GM19351 (cell line): ENCODE results near the gene CAMK1D.
A peak's percentile ranks its signal among the peaks of the same experiment; 100 is the strongest.
"Not testable (repeated sequence)": the region's sequence is repeated elsewhere in the genome, so short reads cannot be mapped to it uniquely, and the experiment has no call there.

Experiments
- ATAC-seq: cut with Tn5 transposase; IDR thresholded peaks from one replicate; pipeline ENCODE4 v1.9.1; 2021; ENCODE audit warnings: mild to moderate bottlenecking, moderate library complexity; ENCODE audit not compliant: unreplicated experiment

Gene CAMK1D

DNA sequence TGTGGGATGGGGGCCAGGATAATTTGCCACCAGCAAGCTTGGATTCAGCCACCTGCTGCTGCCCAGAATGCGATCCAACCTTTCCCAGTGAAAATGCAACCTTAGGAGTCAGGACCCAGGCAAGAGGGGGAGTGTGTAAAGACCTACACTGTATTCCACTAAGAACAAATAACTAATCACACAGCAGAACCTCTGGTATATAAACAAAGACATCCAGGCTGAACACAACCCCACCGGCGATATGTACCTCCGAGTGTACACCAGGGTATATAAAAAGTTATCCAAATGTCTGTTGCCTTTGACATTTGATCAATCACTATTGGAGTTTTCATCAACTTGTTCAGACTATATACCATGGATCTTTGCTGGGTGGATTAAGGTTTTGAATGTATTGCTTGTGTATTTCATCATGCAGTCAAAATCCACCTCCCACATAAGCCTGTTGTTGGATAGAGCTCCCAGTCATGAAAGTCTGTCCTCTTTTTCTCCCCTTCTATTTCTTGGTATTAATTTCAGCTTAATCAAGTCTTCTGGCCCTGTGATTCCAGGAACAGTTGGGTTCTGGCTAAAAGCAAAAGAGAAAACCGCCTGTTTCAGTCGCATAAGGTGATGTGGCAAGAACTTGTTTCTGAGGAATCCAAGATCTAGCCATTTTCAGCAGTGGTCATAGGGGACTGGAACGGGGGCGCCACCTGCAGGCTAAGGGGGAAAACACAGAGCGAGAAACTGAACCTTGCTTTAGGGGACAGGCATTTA lies 361.4 kb downstream of the CAMK1D start:
- ATAC-seq, result peak; percentile 81

DNA sequence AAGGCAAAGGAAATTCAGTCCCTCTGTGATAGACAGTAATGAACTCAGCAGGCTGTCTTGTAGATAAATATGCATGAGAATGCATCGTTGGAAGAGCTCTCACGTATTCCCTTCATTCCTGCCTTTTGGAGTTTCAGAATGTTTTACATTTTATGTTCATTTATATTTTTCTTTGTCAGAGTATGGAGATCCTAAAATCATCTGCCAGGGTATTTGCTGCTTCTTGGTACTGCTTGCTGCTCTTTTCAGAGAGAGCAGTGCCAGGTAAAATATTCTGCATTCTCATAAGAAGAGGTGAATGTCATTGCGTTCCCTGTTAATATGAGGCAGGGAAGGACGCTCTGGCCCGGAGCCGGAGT lies 362.0 kb downstream of the CAMK1D start:
- ATAC-seq, result no peak

DNA sequence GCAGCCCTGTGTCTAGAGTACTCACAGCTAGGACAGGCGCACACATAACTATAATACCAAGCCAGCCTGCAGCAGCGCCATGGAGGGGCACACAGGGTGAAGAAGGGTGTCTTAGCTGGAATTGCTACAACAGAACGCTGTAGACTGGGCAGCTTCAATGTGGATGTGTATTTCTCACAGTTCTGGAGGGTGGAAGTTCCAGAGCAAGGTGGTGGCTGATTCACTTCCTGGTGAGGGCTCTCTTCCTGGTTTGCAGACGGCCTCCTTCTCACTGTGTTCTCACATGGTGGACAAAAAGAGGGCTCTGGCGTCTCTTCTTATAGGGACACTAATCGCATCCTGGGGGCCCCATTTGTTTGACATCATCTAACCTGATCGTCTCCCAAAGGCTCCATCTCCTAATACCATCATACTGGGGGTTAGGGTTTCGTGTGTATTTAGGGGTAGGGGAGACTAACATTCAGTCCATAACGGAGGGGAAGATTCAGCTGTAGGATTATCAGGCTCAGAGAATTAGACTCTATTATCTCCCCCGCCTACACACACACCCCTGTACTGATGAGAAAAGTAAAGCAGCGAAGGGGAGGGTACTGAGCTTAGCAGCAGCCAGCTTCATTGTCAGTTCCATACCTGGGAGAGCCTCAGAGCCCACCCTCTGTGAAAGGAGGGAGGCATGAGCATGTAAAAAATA lies 363.1 kb downstream of the CAMK1D start:
- ATAC-seq, result no peak

DNA sequence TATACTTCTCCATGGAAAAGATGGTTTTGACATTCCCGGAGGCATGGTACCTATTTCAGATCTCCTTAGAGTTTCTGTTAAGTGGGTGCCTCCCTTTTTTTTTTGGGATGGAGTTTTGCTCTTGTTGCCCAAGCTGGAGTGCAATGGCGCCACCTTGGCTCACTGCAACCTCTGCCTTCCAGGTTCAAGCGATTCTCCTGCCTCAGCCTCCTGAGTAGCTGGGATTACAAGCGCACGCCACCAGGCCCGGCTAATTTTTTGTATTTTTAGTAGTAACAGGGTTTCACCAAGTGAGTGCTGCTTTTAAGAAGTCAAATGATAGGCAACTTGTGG lies 363.6 kb downstream of the CAMK1D start:
- ATAC-seq, result not testable (repeated sequence)

DNA sequence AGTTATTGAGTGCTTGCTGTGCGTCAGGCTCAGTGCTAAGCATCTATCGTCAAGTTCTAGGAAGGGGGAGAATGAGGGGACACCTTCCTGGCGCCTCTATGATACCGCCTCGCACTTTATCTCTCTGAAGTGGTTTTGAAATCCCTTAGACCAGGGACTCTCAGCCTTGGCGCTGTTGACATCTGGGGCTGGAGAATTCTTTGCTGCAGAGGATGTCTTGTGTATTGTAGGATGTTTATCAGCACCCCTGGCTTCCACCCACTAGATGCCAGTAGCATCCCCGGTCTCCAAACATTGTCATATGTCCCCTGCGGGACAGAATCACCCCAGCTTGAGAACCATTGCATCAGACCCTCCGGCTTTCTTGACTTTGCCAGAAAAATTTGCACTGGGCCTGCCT lies 366.7 kb downstream of the CAMK1D start:
- no peak for ATAC-seq

DNA sequence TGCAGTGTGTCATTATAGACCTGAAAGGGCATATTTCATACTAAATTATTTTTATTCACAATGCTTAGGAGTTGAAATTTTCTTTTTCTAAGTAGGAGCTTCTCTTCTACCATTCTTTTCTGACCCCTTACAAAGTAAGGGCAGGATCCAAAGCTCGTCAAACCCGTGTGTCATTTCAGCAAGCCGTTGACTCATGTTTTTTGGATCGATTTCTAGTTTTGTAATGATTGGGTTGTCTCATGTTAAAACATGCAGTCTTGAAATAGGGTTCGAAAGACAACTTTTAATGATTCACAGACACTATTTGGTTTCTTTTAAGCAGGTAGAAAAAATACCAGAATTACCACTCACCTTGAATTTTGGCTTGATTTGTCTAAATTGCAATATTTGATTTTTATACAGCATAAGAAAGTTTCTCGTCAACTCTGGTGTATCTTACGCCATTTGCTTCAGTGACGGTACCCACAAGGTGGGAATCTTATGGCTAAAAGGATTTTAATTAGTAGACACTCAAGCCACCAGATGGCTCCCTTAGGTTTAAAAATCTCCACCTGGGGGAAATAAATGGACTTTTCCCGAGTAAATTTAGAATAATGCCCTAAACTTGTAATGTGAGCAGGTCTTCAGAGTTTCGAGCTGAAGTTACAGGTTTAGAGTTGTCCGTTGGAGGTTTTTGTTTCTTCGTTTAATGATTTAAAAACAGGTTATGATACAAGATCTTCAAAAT lies 368.8 kb downstream of the CAMK1D start:
- ATAC-seq, result no peak

DNA sequence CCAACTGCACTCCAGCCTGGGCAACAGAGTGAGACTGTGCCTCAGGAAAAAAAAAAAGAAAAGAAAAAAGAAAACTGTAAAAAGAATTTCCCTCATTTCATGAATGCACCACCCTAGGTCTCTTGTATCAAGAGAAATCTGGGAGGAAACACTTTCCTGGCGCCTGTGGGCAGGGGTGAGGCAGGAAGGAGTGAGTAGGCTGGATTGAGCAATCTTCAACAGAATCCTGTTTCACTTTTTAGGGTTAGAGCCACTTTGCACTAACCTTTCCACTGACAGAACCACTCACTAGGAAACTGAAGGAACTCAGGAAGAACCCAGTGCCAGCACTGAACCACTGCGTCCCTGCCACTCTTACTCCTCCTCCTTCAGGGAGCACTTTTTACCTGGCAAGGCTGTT lies 370.0 kb downstream of the CAMK1D start:
- no peak for ATAC-seq

DNA sequence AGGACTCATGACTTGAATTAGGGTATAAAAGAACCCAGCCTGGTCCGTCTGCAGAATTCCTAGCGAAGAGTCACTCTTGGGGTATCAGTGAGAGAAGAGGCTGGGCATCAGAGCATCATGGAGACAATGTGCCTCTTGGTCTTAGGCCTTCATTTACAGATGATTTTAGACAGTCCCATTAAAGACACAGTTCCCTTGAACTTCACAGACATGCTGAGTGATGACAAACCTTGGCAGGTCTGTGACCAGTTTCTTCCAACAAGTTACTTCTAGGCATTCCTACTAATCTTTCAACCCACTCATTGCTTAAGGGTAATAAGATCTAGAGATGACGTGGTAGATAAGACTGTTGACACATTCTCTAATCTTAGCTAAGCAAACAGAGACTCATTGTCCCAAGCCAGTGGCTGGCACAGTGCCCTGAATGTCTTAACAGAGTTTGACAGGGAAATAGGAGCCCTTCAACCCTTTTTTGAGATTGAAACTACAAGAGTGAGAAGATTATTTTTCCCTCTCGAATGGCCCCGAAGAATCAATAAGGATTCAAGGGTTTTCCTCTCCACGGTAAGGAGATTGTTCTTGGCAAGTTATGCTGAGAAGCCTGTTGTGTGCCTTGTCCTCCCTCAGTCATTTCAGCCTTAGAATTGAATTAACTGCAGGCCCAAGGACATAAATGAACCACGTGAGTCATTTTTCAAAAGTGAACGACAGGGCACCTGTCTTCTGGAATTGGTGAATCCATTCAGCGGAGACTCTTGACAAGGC lies 371.1 kb downstream of the CAMK1D start:
- ATAC-seq, result no peak

DNA sequence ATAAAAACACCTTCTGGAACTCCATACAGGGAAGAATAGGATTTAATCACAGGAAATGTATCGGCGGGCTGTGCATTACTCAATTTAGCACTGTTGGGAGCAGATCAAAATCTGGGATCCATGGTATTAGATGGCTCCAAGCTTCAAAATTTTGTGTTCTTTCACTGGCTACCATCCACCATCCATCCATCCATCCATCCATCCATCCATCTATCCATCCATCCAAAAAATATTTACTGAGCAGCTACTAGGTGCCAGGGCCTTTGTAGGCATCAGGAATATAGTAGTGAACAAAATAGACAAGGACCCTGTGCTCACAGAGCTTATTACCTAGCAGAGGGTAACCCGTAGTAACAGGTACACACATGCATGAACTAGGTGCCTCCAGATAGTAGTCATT lies 372.0 kb downstream of the CAMK1D start:
- ATAC-seq, result no peak

DNA sequence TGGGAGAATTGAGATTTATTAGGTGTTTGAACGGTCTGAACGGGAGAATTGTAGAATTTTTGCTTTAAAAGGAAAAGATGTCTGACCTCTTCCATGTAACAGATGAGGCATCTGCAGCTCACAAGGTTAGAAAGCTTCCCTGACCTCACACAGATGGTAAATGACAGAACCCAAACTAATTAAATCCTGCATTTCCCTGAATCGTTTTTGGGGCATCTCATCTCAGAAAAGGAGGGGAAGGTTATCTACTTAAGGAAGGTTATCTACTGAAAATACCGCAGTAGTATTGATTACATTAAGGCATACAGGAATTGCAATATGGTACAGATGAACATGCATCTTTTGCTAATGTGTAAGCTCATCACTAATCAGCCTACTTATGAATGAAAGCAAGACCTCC lies 373.9 kb downstream of the CAMK1D start:
- no peak for ATAC-seq

DNA sequence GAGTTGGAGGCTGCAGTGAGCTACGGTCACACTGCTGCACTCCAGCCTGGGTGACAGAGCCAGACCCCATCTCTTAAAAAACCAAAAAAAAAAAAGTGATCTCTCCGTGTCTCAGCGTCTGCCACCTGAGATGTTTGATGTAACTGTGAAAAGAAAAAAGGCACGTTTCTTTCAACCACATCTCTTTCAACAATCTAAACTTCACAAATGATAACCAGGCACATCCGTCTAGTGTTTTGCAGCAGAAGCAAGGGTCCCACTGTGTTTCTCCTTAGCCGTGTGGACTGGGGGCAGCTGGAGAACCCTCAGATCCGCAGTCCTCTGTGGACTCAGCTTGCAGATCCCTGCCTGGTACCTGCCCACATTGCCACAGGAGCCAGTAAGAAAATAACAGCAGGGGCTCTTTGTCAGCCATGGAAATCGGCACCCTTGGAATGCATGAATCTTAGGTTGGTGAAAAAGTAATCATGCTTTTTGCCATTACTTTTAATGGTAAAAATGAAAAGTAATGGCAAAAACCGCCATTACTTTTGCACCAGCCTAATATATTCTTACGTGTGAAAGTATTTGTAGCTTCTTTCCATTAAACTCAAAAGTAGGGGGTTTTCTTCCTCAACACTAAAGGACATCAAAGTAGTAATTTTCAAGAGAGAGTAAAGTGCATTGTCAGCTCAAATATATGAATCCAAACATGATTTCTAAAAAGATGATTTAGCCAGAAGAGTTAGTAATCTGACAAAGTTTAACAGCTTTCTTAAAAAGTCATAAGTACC lies 375.6 kb downstream of the CAMK1D start:
- no peak for ATAC-seq

DNA sequence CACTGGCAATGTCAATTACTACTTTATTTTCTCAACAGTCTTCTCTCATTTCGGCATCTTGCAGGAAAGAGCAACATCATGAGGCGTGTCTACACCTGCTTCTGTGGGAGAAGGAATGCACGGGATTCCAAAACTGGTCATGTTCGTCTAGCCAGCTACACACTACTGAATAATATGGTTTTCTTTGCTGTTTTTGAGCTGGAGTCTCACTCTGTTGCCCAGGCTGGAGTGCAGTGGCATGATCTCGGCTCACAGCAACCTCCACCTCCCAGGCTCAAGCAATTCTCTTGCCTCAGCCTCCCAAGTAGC lies 376.2 kb downstream of the CAMK1D start:
- ATAC-seq, result not testable (repeated sequence)

DNA sequence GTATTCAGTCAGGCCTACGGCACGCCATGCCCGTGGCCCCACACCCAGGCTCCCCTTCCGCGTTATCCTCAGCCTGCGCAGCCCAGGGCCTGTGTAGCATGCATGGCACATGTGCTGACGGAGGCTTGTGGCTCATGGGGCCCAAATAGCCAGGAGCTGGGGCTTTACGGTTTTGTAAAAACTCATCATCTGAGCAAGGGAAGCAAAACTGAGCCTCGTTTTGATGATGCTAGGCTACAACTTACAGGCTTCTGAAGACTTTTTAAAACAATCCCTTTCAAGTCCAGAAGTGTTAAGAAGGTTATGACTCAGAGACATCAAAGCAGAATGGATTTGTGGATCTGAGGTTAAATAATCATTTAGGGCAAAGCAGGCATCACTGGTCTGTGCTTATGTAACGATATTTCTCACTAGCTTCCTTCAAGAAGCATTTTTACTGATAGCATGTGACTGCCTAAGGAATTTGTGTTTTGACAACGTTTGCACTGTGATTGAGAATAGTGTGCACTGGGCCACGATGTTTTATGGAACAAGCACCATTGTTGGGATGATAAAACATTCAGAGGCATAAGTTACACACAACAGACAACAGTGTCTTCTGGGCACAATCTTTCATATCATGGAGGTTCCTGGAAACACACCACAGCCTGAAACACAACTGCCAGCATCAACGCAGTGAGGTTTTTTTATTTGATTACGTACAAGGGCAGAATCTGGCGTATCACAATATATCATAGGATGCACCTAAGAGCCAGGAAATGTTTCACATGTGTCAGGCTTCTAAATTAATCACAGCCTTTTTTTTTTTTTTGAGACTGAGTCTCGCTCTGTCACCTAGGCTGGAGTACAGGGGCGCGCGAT lies 377.9 kb downstream of the CAMK1D start:
- ATAC-seq, result no peak

DNA sequence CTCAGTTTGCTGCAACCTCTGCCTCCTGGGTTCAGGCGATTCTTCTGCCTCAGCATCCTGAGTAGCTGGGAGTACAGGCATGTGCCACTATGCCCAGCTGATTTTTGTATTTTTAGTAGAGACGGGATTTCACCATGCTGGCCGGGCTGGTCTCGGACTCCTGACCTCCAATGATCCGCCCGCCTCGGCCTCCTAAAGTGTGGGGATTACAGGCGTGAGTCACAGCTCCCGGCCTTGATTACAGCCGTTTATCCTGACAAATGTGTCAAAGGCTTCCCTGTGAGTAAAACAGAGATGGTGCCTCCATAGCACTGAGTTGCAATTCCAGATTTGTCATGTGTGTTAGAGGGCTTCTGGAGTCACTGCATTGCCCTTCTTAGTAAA lies 378.5 kb downstream of the CAMK1D start:
- no peak for ATAC-seq

DNA sequence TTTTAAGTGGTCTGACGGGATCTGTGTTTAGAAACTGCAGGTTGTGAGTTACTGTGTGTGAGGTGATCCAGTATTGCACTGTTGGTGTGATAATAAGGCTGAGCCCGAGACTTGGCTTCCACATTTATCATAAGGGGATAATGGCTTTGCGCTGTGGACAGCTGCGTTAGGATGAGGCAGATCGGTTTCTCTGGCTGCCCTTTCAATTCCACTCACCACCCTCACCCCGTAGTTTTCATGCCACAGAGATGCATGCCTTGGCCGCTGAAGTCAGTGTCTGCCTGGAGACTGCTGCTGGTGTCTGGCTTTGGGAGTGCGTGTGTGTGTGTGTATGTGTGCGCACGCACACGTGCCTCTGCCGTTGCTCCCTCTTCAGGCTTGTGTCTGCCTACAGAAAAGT lies 379.1 kb downstream of the CAMK1D start:
- no peak for ATAC-seq

DNA sequence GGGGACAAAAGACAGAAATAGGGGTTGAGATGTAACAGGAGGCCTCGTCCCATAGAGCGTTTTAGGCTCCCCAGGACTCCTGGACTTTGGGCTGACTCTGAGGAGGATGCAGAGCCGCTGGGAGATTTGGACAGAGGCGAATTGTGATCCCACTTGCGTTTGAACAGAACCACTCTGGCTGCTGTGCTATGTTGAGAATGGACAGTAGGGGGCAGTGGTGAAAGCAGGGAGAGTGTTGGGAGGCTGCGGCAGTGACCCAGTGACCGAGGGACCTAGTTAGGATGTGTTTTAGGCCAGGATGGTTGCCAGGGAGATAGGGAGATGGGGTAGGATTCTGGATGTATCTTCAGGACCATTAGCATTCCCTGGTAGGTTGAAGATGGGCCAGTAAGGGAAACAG lies 380.5 kb downstream of the CAMK1D start:
- ATAC-seq, result no peak

DNA sequence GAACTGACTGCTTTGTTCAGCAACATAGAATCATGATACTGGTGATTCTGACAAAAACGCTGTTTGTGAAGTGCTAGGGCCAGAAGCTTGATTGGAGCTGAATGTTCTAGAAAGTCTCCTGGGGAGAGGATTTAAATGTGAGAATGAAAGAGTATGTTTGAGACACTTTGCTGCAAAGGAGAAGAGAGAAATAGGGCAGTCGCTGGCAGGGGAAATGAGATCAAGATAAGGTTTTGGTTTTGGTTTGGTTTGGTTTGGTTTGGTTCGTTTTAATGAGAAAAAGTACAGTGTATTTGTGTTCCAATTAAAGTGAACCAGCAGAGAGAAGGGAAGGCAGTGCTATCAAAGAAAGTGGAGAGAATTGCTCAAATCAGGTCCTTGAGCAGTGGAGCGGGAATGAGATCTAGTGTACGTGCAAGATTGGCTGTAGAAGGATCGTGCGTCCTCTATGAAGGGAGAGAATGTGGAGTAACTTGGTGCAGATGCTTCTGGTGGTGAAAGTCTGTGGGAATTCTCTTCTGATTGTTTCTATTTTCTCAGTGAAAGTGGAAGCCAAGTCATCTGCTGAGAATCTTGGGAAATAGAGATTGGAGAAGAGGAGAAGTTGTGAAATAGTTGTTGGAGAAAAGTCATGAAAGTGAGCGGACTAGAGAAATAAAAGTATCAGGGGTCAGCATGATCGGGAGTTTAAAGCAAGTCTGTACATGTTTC lies 381.6 kb downstream of the CAMK1D start:
- ATAC-seq, result peak; percentile 45

DNA sequence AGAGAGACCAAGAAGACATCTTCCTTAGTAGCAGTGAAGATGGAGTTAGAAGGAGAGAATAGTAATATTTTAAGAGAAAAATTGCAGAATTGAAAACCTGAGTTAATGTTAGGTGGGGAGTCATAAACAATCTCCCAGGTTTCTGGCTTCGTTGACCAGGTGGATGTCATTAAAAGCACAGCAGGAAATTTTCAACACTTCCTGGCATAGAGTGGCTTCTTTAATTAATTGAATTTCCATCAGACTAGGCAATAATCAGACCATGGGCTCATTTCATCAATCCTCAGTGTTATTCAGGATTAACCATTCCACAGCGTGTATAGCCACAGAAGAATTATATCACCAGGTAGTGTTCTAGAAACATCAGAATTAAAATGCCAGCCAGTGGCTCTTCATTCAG lies 383.9 kb downstream of the CAMK1D start:
- no peak for ATAC-seq

DNA sequence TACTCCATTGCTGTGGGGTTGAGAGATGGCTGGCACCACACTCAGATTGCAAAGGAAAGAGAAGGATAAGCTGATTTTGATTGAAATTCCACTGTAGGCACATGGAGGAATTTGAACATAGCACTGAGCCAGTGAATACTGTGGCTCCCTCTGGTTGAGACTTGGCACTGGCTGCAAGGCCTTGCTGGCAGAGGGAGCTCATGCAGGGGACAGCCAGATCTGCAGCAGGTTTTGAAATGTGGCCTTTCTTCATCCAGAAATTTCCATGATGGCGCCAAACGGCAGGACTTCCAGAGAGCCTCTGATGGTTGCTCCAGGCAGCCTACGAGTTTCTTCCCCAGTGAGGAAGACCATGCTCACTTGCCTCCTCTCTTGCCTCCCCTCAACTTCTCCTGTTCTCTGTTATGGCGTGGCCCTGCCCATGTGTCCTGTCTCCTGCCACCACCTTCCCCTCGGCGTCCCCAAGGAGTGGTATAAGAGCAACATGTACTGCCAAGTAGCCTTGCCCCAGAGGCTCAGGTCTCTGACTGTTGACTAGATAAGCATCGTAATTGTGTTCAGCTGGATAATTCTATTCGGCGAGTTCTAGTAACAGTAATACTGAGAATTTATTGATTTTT lies 386.6 kb downstream of the CAMK1D start:
- ATAC-seq, result no peak
